ENCODE measurements around the gene MARCHF3.
"Not testable (repeated sequence)": the region's sequence is repeated elsewhere in the genome, so short reads cannot be mapped to it uniquely, and the experiment has no call there.

MARCHF3 gene

DNA sequence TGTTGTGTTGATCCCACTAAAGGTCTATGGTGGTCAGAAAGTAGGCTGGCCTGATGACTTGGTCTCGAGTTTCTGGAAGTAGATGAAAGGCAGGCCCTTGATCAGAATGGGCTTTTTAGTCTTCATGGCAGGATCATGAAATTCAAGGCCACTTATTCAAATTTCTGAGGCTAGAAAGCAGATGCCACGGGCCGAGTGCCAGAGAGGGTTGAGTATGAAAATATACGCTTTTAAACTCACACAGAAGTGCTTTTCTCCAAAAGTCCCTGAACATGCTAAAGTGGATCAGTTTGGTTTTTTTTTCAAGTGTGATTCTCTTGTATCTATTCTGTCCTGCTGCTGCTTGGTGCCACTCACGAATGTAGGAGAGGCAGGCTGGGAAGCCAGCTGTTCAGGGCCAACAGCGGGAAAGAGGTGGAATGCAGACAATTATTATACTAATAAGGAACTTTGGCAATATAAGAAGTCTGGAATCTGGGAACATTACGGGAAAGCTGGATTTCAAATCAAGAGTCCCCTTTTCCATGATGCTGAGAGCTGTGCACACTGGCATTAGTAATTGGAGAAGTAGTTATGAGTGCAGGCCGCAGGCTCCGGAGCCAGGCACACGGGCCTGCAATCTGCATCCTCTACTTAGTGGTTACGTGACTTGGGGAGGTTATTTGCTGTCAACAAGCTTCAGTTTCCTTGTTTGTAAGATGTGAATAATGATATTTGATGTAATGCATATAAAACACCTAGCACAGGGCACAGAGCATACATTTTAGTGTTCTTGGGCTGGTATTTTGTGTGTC, 157.6 kb downstream of the MARCHF3 start:
- no peak for DNase-seq (ENCODE audit: low read depth)

- no peak for DNase-seq (ENCODE audit: low read depth)
Measured at GRCh38 chr5:126871441-126871840, 158.9 kb downstream of the MARCHF3 start.

- DNase-seq (ENCODE audit: low read depth), result no peak
Measured at GRCh38 chr5:126869005-126869451, 161.3 kb downstream of the MARCHF3 start.

- DNase-seq (ENCODE audit: low read depth), result no peak
Measured at GRCh38 chr5:126868338-126869004, 161.9 kb downstream of the MARCHF3 start.

GRCh38 chr5:126866851-126867636, 163.3 kb downstream of the MARCHF3 start:
- no peak for DNase-seq (ENCODE audit: low read depth)

DNA sequence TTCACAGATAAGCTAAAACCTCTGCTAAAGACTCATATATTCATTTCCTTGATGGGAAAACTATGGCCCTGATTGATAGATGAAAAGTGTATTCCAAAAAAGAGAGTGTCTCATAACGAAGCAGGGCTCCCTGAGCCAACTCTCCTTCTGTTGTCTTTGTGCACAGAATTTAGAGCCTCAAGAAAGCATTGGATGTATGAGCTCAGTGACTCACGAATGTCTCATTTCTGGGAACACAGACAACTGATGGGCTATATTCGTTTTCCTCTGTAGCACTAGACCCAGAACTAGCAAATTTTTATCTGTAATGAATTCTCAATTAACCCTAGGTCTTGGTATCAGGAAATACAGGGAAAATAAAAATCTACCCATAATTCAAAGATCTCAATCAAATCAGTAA, 165.1 kb downstream of the MARCHF3 start:
- DNase-seq (ENCODE audit: low read depth), result no peak

GRCh38 chr5:126864042-126864688, 166.2 kb downstream of the MARCHF3 start:
- no peak for DNase-seq (ENCODE audit: low read depth)

- no peak for DNase-seq (ENCODE audit: low read depth)
Measured at GRCh38 chr5:126863402-126863801, 167.0 kb downstream of the MARCHF3 start.

GRCh38 chr5:126858441-126858840, 171.9 kb downstream of the MARCHF3 start:
- DNase-seq (ENCODE audit: low read depth), result no peak

DNA sequence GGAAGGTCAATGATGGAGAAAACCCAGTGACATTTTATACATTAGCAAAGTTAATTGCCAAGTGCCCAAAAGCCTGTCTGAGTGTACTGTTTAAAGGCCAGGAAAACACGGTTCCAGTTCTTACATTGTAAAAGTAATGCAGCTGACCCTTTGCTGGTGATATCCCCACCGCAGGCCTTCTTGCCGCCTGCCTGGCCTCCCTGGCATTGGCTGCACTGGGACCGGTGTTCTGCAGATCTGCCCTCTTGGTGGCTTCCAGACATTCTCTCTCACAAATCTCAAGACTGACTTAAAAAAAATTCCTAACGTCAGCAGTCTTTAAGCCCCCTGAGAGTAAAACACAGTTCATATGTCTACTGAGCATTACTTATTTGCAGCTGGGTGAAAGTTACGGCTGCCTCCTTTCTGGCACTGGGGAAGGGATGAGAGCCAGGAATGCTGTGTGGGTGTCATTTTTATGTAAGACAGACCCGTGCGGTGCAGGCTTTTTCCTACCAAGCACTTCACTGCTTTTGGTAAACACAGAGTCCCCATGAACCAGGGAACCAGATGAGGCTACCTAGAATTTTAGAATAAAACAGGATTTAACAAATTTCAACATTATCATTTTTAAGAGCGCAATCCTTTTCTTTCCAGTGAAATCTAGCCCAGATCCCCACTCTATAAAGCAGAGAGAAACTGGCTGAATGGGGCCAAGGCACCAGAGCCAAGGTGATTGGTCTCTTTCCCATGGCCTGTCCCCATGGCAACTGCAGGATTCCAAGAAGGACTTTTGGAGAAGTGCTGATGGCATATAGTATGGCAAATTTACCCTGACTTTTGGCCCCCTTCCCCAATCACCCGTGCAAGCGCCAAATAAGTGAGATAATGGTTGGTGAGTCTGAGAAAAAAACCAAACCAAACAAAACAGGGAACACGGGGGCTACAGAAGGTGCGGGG, 172.6 kb downstream of the MARCHF3 start:
- DNase-seq (ENCODE audit: low read depth), result no peak

DNA sequence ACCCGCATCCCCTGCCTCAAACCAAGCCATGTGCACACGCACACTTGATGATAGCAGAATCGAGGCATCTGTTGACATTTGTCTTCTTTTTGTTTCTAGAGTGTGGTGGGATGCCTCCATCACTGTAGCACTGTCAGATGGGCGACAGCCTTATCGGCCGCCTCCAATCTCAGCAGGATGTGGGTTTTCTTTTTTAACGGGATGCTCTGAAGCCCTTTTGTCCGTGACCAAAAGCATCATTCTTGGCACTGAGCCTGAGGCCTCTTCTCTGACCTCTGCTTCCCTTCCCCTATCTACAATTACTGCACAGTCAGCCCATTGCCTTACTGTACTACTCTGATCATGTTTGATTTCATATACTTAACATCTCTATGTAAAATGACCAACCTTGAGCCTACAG, 175.1 kb downstream of the MARCHF3 start:
- no peak for DNase-seq (ENCODE audit: low read depth)

DNA sequence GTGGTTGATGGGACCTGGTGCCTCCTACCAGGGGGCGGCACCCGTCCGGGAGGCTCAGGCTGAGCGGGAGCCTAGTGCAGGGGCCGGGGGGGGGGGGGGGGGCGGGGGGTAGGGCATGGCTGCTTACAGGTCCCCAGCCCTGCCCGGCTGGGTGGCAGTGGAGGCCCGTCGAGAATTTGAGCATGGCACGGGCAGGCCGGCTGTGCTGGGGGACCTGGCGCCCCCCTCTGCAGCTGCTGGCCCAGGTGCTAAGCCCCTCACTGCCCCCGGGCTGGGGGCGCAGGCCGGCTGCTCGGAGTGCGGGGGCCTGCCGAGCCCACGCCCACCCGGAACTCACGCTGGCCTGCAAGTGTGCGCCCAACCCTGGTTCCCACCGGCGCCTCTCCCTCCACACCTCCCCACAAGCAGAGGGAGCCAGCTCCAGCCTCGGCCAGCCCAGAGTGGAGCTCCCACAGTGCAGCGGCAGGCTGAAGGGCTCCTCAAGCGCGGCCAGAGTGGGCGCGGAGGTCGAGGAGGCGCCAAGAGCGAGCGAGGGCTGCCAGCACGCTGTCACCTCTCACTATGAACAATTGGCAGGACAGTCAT, 175.7 kb downstream of the MARCHF3 start:
- DNase-seq (ENCODE audit: low read depth), result no peak

GRCh38 chr5:126853541-126854307, 176.6 kb downstream of the MARCHF3 start:
- not testable (repeated sequence) for DNase-seq (ENCODE audit: low read depth)

DNA sequence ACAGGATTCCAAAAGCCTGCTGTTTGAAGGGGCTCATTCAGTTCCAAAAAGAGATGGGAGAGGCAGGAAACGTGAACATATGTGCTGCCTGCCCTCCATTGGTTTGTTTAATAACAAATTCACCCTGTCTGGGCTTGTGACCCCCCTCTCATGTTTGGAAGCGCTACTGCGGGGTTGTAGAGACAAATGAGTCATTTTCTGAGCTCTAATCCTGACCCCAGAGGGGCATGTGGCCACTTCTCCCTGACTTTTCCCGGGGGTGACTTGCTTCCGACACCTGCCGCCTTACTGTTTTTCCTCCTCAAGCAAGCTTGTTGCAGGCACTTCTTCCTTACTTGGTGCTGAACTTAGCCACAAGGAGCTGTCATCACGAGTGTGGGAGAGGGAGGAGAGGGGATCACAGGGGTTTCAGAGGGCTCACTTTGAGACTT, 177.5 kb downstream of the MARCHF3 start:
- no peak for DNase-seq (ENCODE audit: low read depth)

- no peak for DNase-seq (ENCODE audit: low read depth)
Measured at GRCh38 chr5:126852091-126852571, 178.2 kb downstream of the MARCHF3 start.

- no peak for DNase-seq (ENCODE audit: low read depth)
Measured at GRCh38 chr5:126851501-126852011, 178.8 kb downstream of the MARCHF3 start.

GRCh38 chr5:126849101-126849678, 181.2 kb downstream of the MARCHF3 start:
- no peak for DNase-seq (ENCODE audit: low read depth)

GRCh38 chr5:126848253-126848652, 182.1 kb downstream of the MARCHF3 start:
- no peak for DNase-seq (ENCODE audit: low read depth)

DNA sequence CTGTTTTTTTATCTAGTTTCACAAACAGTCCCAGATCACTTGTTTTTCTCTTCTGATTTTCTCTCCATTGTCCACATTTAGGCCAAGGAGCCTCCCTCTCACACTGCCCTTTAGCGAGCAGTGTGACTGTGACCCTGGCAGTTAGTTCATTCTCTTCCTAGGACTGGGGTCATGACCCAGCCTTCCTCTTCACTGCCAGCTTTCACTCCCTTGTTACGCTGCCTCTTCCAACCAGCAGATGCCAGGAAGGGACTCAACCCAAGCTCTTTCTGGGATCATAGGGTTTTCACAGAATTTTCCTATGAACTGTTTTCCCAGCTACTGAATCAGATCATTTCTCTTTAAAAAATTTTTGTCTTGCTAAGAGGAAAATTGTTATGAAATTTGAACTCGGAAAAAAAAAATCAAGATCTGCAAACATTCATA, 182.5 kb downstream of the MARCHF3 start:
- no peak for DNase-seq (ENCODE audit: low read depth)
